Mesendoderm (in vitro differentiated cells): ENCODE results near the gene DDX42.

ENCODE experiments used
- DNase-seq: peaks from one replicate; pipeline ENCODE4 v3.0.0; 2013
- H2AK5ac ChIP-seq: 2 replicates; pipeline ENCODE4 v1.6.1; 2013; ENCODE audit warnings: low read length, inconsistent platforms
- H2BK120ac ChIP-seq: 2 replicates; pipeline ENCODE4 v1.6.1; 2013; ENCODE audit warnings: low read depth, mild to moderate bottlenecking, low read length, moderate library complexity, mixed read lengths
- H2BK15ac ChIP-seq: replicated peaks from 2 replicates; pipeline ENCODE4 v1.6.1; 2013; ENCODE audit warnings: low read depth, mild to moderate bottlenecking, moderate library complexity
- H2BK5ac ChIP-seq: 2 replicates; pipeline ENCODE4 v1.6.1; 2013; ENCODE audit warnings: low read length, inconsistent platforms
- H3K18ac ChIP-seq: 2 replicates; pipeline ENCODE4 v1.6.1; 2013; ENCODE audit warnings: mild to moderate bottlenecking, low read length, mixed read lengths
- H3K23ac ChIP-seq: one replicate; pipeline ENCODE4 v1.6.1; 2013; ENCODE audit warnings: low read length
- H3K27ac ChIP-seq: 2 replicates; pipeline ENCODE4 v1.5.1; 2013; ENCODE audit warnings: low read depth, mild to moderate bottlenecking, inconsistent platforms, low read length, moderate library complexity
- H3K27me3 ChIP-seq: 2 replicates; pipeline ENCODE4 v1.6.1; 2013; ENCODE audit warnings: low read length, control low read depth, mild to moderate bottlenecking, inconsistent platforms; ENCODE audit not compliant: insufficient read depth, poor library complexity
- H3K36me3 ChIP-seq: 2 replicates; pipeline ENCODE4 v1.6.1; 2013; ENCODE audit warnings: low read length, inconsistent platforms; ENCODE audit not compliant: control insufficient read depth, insufficient read depth
- H3K4ac ChIP-seq: one replicate; pipeline ENCODE4 v1.6.1; 2013; ENCODE audit warnings: low read depth, mild to moderate bottlenecking, low read length, moderate library complexity
- H3K4me1 ChIP-seq: 2 replicates; pipeline ENCODE4 v1.6.1; 2013; ENCODE audit warnings: low read depth, low read length, inconsistent platforms; ENCODE audit not compliant: control insufficient read depth
- H3K4me2 ChIP-seq: 2 replicates; pipeline ENCODE4 v1.6.1; 2013; ENCODE audit warnings: low read length
- H3K4me3 ChIP-seq: 2 replicates; pipeline ENCODE4 v1.5.1; 2013; ENCODE audit warnings: mild to moderate bottlenecking, low read length
- H3K56ac ChIP-seq: one replicate; pipeline ENCODE4 v1.6.1; 2013; ENCODE audit warnings: low read length
- H3K79me1 ChIP-seq: 2 replicates; pipeline ENCODE4 v1.6.1; 2013; ENCODE audit warnings: low read length, inconsistent platforms
- H3K79me2 ChIP-seq: 2 replicates; pipeline ENCODE4 v1.6.1; 2013; ENCODE audit warnings: mild to moderate bottlenecking, low read length; ENCODE audit not compliant: control insufficient read depth, insufficient read depth
- H3K9ac ChIP-seq: 2 replicates; pipeline ENCODE4 v1.6.1; 2013; ENCODE audit warnings: low read length, inconsistent platforms
- H4K5ac ChIP-seq: one replicate; pipeline ENCODE4 v1.6.1; 2013; ENCODE audit warnings: low read length
- H4K8ac ChIP-seq: one replicate; pipeline ENCODE4 v1.6.1; 2013; ENCODE audit warnings: low read depth, mild to moderate bottlenecking, control low read depth, low read length, moderate library complexity
- WGBS: extraction: QIAGEN DNeasy Blood & Tissue Kit; methylation state at CpG from one replicate; pipeline ENCODE4 v1.1.7; 2013; ENCODE audit warnings: low lambda C conversion rate, missing lambda C conversion rate; ENCODE audit not compliant: insufficient coverage; ENCODE audit errors: extremely low coverage; 5-methylcytosine and 5-hydroxymethylcytosine counted together

The DDX42 gene

GRCh38 chr17:63805591-63805990, 31.6 kb downstream of the DDX42 start:
- H3K9ac ChIP-seq: no peak overlapping the region
- no peak overlapping the region for H3K18ac ChIP-seq
- H3K23ac ChIP-seq: no peak overlapping the region
- H3K36me3 ChIP-seq: peaks cover 9% of the 10 kb centered on the region
- H2BK5ac ChIP-seq: no peak overlapping the region
- no peak overlapping the region for H2BK15ac ChIP-seq
- H3K79me1 ChIP-seq: no peaks in the 10 kb centered on the region
- DNase-seq: no peak
- no peak overlapping the region for H4K5ac ChIP-seq
- H2AK5ac ChIP-seq: no peak overlapping the region
- H3K56ac ChIP-seq: no peak overlapping the region
- H3K4me3 ChIP-seq: no peak overlapping the region
- no peak overlapping the region for H3K27ac ChIP-seq
- WGBS: no CpG with 5 or more reads among the region's 2 CpGs
- H3K4me1 ChIP-seq: no peaks in the 10 kb centered on the region
- no peak overlapping the region for H3K4ac ChIP-seq
- no peak overlapping the region for H3K4me2 ChIP-seq
- H3K79me2 ChIP-seq: no peaks in the 10 kb centered on the region
- no peak overlapping the region for H4K8ac ChIP-seq
- H2BK120ac ChIP-seq: no peak overlapping the region
- H3K27me3 ChIP-seq: no peaks in the 10 kb centered on the region

GRCh38 chr17:63809970-63810369, 36.0 kb downstream of the DDX42 start:
- Histone ChIP-seq H3K27ac (no peak overlapping the region), H2BK5ac (no peak overlapping the region), H3K27me3 (no peaks in the 10 kb centered on the region), H3K4me1 (no peaks in the 10 kb centered on the region), H3K18ac (no peak overlapping the region), H3K4me2 (no peak overlapping the region), H3K56ac (no peak overlapping the region), H2BK15ac (no peak overlapping the region), H2BK120ac (no peak overlapping the region), H3K79me1 (no peaks in the 10 kb centered on the region), H3K79me2 (no peaks in the 10 kb centered on the region), H3K4me3 (no peak overlapping the region), H2AK5ac (no peak overlapping the region), H4K5ac (no peak overlapping the region), H3K36me3 (peaks cover 17% of the 10 kb centered on the region), H3K9ac (no peak overlapping the region), H4K8ac (no peak overlapping the region), H3K4ac (no peak overlapping the region), H3K23ac (no peak overlapping the region)
- no CpG with 5 or more reads among the region's 9 CpGs for WGBS
- DNase-seq: no peak

GRCh38 chr17:63816123-63816522, 42.2 kb downstream of the DDX42 start:
- Histone ChIP-seq H3K23ac (no peak overlapping the region), H3K9ac (no peak overlapping the region), H4K8ac (no peak overlapping the region), H3K4ac (no peak overlapping the region), H3K36me3 (peaks cover 41% of the 10 kb centered on the region), H2BK15ac (no peak overlapping the region), H3K18ac (no peak overlapping the region), H3K79me1 (peaks cover 3% of the 10 kb centered on the region), H2BK5ac (no peak overlapping the region), H2AK5ac (no peak overlapping the region), H3K27ac (no peak overlapping the region), H4K5ac (no peak overlapping the region), H3K27me3 (no peaks in the 10 kb centered on the region), H3K4me2 (no peak overlapping the region), H3K4me1 (no peaks in the 10 kb centered on the region), H3K56ac (no peak overlapping the region), H2BK120ac (no peak overlapping the region), H3K79me2 (no peaks in the 10 kb centered on the region), H3K4me3 (no peak overlapping the region)
- no peak for DNase-seq
- no CpG with 5 or more reads among the region's 2 CpGs for WGBS

- H3K4ac ChIP-seq: no peak overlapping the region
- no peak overlapping the region for H3K56ac ChIP-seq
- H4K5ac ChIP-seq: no peak overlapping the region
- H4K8ac ChIP-seq: no peak overlapping the region
- no peaks in the 10 kb centered on the region for H3K27me3 ChIP-seq
- H3K4me1 ChIP-seq: no peaks in the 10 kb centered on the region
- no peaks in the 10 kb centered on the region for H3K79me2 ChIP-seq
- H3K4me2 ChIP-seq: no peak overlapping the region
- H2BK5ac ChIP-seq: no peak overlapping the region
- no CpG with 5 or more reads among the region's 4 CpGs for WGBS
- H3K36me3 ChIP-seq: peaks cover 43% of the 10 kb centered on the region
- H3K23ac ChIP-seq: no peak overlapping the region
- no peak for DNase-seq
- no peak overlapping the region for H2BK15ac ChIP-seq
- no peak overlapping the region for H3K4me3 ChIP-seq
- no peak overlapping the region for H3K18ac ChIP-seq
- H3K79me1 ChIP-seq: peaks cover 3% of the 10 kb centered on the region
- H2BK120ac ChIP-seq: no peak overlapping the region
- H2AK5ac ChIP-seq: no peak overlapping the region
- H3K9ac ChIP-seq: no peak overlapping the region
- no peak overlapping the region for H3K27ac ChIP-seq
Measured at GRCh38 chr17:63816669-63817068, 42.7 kb downstream of the DDX42 start.

- no peak overlapping the region for H3K27ac ChIP-seq
- H3K79me1 ChIP-seq: peaks cover 3% of the 10 kb centered on the region
- H2AK5ac ChIP-seq: no peak overlapping the region
- no peak overlapping the region for H3K4me2 ChIP-seq
- no CpG with 5 or more reads among the region's 27 CpGs for WGBS
- no peak overlapping the region for H4K5ac ChIP-seq
- no peak overlapping the region for H3K9ac ChIP-seq
- H3K4me3 ChIP-seq: no peak overlapping the region
- no peak overlapping the region for H3K23ac ChIP-seq
- H3K4ac ChIP-seq: no peak overlapping the region
- no peak overlapping the region for H3K56ac ChIP-seq
- no peak for DNase-seq
- H4K8ac ChIP-seq: no peak overlapping the region
- no peak overlapping the region for H2BK15ac ChIP-seq
- no peaks in the 10 kb centered on the region for H3K27me3 ChIP-seq
- H3K36me3 ChIP-seq: peaks cover 48% of the 10 kb centered on the region
- no peak overlapping the region for H3K18ac ChIP-seq
- H2BK5ac ChIP-seq: no peak overlapping the region
- no peaks in the 10 kb centered on the region for H3K4me1 ChIP-seq
- H2BK120ac ChIP-seq: no peak overlapping the region
- H3K79me2 ChIP-seq: no peaks in the 10 kb centered on the region
Measured at GRCh38 chr17:63817736-63818385, 43.9 kb downstream of the DDX42 start.

- Histone ChIP-seq H3K4me1 (no peaks in the 10 kb centered on the region), H3K4me3 (no peak overlapping the region), H4K5ac (no peak overlapping the region), H3K4me2 (no peak overlapping the region), H3K79me1 (peaks cover 5% of the 10 kb centered on the region), H2BK15ac (no peak overlapping the region), H3K36me3 (peaks cover 49% of the 10 kb centered on the region), H3K79me2 (no peaks in the 10 kb centered on the region), H3K9ac (no peak overlapping the region), H4K8ac (no peak overlapping the region), H2BK120ac (no peak overlapping the region), H3K4ac (no peak overlapping the region), H2BK5ac (no peak overlapping the region), H3K18ac (no peak overlapping the region), H2AK5ac (no peak overlapping the region), H3K27ac (no peak overlapping the region), H3K56ac (no peak overlapping the region), H3K27me3 (no peaks in the 10 kb centered on the region), H3K23ac (no peak overlapping the region)
- no peak for DNase-seq
- 100% methylated on average over 1 of the region's 6 CpGs for WGBS
Measured at GRCh38 chr17:63819131-63819530, 45.2 kb downstream of the DDX42 start.
